NCI-H1694 treated with DMSO at 0.1 percent for 48 hours (cell line): ENCODE results near the gene CRPPA.

ENCODE experiments used
- DNase-seq: peaks from one replicate; lab custom pipeline; 2025; lab: John Stamatoyannopoulos, UW

The CRPPA gene

DNA sequence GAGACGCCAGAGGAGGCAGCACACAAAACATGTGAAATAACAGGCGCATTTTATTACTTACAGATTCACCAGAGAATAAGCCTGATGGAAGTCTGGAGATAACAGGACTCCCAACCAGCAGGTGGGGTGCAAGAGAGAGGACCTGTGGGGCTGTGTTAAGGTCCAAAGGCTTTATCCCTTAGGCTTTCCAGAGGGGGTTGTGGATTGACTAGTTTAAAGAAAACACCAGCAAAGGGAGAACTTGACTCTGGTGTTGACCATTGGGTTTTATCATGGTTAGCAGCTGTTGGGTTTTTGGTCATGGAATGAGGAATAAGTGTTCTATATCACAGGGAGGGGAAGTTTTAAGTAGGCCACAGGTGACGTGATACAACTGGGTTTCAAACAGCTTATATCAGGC is 1.6 kb upstream of the CRPPA start:
- no peak for DNase-seq

GRCh38 chr7:16422103-16422435 is 731 bp upstream of the CRPPA start:
- DNase-seq: no peak

DNA sequence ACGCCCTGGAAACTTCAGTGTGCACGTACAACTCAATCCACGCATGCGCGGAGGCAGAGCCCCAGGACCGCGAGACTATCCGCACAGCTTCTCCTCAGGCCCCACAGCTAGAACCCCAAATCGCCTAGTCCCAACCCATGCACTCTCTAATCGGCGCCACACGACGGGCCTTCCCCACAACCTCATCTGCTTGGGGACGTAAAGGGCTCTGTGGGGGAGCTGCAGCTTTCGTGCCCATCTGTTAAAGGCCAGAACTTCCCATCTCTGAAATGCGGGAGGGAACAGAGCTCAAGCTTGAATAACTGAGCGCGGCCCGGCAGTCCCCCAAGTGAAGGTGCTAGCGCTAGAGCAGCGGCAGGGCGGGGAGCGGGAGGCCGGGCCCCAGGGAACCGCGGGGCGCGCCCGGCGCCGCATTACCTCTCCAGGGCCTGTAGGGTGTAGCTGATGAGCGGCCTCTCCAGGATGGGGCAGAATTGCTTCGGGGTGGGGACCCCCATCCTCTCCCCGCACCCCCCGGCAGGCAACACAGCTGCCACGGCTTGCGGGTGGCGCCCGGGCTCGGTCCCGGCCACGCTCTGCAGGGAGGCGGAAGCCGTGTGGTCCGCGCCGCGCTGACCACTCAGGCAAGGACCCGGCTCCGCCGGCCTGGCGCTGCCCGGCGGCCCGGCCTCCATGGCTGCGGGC is 547 bp downstream of the CRPPA start:
- DNase-seq: peak; percentile 92

DNA sequence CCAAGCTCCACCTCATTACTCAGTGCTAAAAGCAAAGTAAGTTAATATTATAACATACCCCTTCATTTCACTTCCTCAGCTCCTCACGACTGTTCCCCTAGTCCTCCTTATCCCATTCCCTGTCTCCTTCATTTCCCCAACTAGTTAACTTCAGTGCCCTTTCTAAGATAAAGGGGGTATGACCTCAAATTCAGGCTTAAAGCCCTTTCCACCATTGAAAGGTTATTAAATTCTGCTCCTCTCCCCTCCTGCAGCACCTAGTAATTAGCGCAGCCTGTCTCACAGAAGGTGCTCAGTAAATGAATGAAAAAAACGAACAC is 1.0 kb downstream of the CRPPA start:
- no peak for DNase-seq

- DNase-seq: no peak
Measured at GRCh38 chr7:16419859-16420258, 1.5 kb downstream of the CRPPA start.

DNA sequence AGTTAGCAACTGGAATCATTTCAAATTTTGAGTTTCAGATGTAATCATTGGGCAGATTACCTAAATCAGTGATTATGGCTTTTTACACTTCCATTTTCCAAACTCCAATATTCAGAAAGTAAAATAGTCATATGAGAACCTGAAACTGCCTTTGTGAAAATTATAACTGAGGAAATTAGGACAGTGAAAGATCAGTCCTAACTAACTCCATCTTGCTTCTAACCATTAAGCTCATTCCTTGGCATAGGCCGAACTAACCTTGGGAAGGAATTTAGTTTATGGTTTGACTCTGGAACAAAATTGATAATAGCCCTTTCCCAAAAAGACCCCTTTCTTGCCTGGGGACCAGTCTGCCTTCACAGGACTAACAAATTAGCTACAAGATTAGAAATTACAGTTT is 2.2 kb downstream of the CRPPA start:
- no peak for DNase-seq

DNA sequence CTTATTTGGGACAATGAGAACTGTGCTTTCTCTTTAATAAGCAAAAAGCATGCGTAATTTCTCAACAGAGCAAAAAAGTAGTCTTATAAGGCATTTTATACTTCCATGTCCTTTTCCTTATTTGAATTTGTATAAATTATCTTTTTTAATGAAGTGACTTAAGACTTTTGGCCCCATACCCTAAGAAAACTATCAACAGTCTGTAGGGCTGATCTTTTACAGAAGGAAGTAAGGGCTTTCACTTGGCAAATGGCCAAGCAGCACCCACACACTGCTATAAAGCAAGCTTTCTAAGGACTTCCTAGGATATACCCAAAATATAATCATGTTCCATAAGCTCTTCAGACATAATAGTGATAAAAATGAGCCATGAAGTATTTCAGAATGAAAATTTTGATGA is 3.4 kb downstream of the CRPPA start:
- no peak for DNase-seq

- DNase-seq: no peak
Measured at GRCh38 chr7:16416289-16417282, 4.8 kb downstream of the CRPPA start.

GRCh38 chr7:16412274-16413254 is 8.8 kb downstream of the CRPPA start:
- no peak for DNase-seq

GRCh38 chr7:16411391-16411790 is 9.9 kb downstream of the CRPPA start:
- DNase-seq: no peak

- no peak for DNase-seq
Measured at GRCh38 chr7:16409777-16410176, 11.6 kb downstream of the CRPPA start.

DNA sequence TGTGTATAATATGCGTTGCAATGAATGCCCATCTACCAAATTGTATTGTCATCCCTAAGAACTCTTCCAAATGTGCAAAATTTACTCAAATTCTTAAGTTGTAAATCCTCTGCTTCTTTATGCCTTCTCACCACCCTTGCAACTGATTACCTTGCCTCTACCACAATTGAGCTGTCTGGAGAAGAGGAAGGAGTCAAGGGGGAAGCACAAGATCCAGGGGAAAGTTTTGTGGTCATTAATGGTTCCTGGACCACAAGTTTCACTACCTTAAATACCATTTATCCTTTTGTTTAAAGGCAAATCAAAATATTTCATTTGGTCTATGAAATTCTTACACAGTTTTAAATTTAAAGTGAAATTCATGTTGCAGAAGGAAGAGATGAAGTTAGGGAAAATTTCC is 16.7 kb downstream of the CRPPA start:
- no peak for DNase-seq

DNA sequence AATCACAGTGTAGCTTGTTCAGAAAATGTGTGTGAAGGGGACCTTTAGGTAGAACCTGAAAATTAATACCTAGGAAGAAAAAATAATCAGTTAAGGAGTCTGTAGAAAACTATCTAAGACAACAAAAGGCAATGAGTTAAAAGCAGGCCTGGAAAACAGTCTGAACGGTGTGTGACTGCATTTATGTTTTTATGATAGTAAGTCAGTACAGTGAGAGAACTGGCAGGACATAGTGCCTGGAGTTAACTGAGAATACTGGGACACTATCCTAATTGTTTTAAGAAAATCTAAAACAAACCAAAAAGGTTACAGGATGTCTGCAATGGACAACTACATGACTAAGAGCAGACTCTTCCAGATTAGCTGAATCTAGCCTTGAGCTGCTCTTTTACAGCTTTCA is 17.9 kb downstream of the CRPPA start:
- no peak for DNase-seq

DNA sequence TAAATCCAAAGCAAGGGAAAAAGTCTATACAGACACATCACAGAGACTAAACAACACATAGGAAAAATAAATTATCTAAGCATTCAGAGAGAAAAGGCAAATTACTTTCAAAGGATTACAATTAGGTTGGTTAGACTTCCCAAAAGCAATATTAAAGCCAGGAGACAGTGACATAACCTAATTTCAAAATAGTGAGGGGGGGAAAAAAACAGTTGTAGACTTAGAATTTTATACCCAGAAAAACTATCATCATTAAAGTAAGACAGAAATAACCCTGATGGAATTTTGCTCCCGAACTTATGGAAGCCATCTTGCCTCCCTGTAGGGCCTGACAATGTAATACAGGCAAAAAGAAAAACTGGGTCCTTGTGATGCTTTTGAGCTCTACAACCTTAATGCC is 18.4 kb downstream of the CRPPA start:
- DNase-seq: no peak

DNA sequence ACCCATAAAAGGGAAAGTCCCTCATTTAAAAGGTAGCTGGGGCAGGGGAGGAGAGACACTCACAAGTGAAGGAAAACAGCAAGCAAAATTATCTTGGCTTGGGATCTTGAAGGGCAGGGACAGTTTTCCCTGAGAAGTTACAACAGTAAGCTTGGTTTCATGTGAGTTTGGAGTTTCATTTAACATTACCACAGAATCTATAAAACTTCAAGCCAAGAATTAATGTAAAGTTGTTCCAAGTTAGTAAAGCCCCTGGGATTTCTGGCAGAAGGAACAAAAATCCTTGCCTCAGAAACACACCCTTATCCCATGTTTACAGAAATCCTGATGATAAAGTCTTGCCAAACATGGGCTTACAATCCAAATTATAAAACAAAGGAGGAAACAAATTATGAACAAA is 19.2 kb downstream of the CRPPA start:
- no peak for DNase-seq

DNA sequence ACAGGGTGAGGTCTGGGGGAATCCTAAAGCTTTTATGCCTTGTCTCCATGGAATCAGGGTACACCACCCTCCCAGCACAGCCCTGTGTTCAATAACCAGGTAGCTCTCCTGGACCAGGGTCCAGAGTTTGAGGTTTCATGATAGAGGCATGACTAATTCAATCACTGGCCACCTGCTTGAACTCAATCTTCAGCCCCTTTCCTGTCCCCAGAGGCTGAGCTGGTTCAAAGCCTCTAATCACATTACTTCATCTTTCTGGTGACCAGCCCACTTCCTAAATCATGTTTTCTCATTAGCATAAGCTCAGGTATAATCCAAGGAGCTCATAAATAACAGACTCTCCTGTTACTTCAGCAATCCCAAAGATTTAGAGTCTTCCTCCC is 20.5 kb downstream of the CRPPA start:
- no peak for DNase-seq

GRCh38 chr7:16399916-16400892 is 21.1 kb downstream of the CRPPA start:
- no peak for DNase-seq

DNA sequence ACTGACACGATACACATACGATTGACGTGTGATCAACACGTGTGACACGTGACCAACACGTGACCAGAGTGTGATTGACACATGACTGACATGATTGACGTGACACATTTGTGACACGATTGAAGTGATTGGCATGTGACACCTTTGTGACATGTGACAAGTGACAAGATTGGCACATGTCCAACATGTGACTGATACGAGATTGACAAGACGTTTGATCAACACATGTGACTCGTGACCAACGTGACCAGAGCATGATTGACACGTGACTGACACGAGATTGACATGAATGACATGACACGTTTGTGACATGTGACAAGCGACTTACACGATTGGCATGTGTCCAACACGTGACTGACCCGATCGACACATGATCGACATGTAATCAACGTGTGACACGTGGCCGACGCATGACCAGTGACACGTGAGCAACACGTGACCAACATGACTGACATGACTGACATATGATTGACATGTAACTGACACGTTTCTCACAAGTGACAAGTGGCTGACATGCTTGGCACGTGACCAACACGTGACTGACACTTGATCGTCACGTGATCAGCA is 22.0 kb downstream of the CRPPA start:
- no peak for DNase-seq

DNA sequence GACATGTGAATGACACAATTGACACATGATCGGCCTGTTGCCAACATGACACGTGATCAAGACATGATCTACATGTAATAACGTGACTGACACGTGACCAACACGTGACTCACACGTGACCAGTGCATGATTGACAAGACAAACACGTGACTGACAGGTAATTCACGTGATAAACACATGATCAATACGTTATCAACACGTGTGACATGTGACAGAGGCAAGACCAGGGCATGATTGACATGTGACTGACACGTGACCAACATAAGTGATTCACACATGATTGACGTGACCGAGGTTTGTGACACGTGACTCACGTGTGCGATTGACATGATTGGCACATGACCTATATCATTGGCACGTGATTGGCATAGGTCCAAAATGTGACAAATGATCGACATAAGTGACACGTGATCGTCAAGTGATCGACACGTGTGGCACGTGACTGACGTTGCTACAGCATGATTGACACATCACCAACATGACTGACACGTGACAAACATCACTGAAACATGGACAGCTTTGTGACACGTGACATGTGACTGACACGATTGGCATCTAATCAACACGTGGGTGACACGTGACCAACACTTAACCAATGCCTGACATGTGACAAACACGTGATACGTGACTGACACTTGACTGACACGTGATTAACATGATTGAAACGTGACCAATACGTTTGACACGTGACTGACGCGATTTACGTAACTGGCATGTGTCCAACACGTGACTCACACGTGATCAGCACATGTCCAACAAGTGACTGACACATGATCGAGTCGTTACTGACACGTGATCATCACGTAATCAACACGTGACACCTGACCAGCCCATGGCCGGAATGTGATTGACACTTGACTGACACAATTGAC is 23.0 kb downstream of the CRPPA start:
- DNase-seq: no peak
